Epithelial cell of prostate (primary cell): Measurements from ENCODE around the gene MPP2.
A peak's percentile ranks its signal among the peaks of the same experiment; 100 is the strongest.
"Not testable (repeated sequence)": the region's sequence is repeated elsewhere in the genome, so short reads cannot be mapped to it uniquely, and the experiment has no call there.

Source experiments
- DNase-seq: peaks from one replicate; pipeline ENCODE4 v3.0.0-alpha.2; 2011; ENCODE audit warnings: low read depth, low spot score
- H3K27ac ChIP-seq: fragments of 450-650 bp; 2 replicates; pipeline ENCODE4 v1.5.1; 2017; ENCODE audit warnings: mild to moderate bottlenecking

The MPP2 gene

GRCh38 chr17:43878260-43879175 is 28.8 kb downstream of the MPP2 start:
- no peak overlapping the region for H3K27ac ChIP-seq
- peak; percentile 39 for DNase-seq

- no peak overlapping the region for H3K27ac ChIP-seq
- no peak for DNase-seq
These were observed 29.7 kb downstream of the MPP2 start for GRCh38 chr17:43877451-43878155.

- DNase-seq, result no peak
- H3K27ac ChIP-seq, result no peak overlapping the region
These were observed 30.3 kb downstream of the MPP2 start for GRCh38 chr17:43877031-43877430.

GRCh38 chr17:43875476-43876147 is 31.7 kb downstream of the MPP2 start:
- DNase-seq, result no peak
- H3K27ac ChIP-seq, result no peak overlapping the region

GRCh38 chr17:43874293-43874692 is 33.0 kb downstream of the MPP2 start:
- H3K27ac ChIP-seq, result no peak overlapping the region
- no peak for DNase-seq

GRCh38 chr17:43873815-43874214 is 33.5 kb downstream of the MPP2 start:
- no peak for DNase-seq
- no peak overlapping the region for H3K27ac ChIP-seq

GRCh38 chr17:43873091-43873490 is 34.2 kb downstream of the MPP2 start:
- H3K27ac ChIP-seq, result no peak overlapping the region
- DNase-seq, result no peak

- no peak for DNase-seq
- H3K27ac ChIP-seq, result no peak overlapping the region
These were observed 35.2 kb downstream of the MPP2 start for GRCh38 chr17:43871946-43872690.

GRCh38 chr17:43869031-43869430 is 38.3 kb downstream of the MPP2 start:
- not testable (repeated sequence) for DNase-seq

GRCh38 chr17:43868226-43868994 is 38.9 kb downstream of the MPP2 start:
- no peak overlapping the region for H3K27ac ChIP-seq
- DNase-seq, result no peak

More at GRCh38 chr17:43869031-43869430, 38.3 kb downstream of the MPP2 start:
- H3K27ac ChIP-seq, result not testable (repeated sequence)

- H3K27ac ChIP-seq, result no peak overlapping the region
- DNase-seq, result no peak
These were observed 43.0 kb downstream of the MPP2 start for GRCh38 chr17:43864161-43864984.

GRCh38 chr17:43861960-43862359 is 45.4 kb downstream of the MPP2 start:
- no peak for DNase-seq
- no peak overlapping the region for H3K27ac ChIP-seq

- H3K27ac ChIP-seq, result no peak overlapping the region
- no peak for DNase-seq
These were observed 46.3 kb downstream of the MPP2 start for GRCh38 chr17:43860927-43861622.

- no peak for DNase-seq
- H3K27ac ChIP-seq, result no peak overlapping the region
These were observed 47.1 kb downstream of the MPP2 start for GRCh38 chr17:43860077-43860725.

- DNase-seq, result no peak
- no peak overlapping the region for H3K27ac ChIP-seq
These were observed 49.3 kb downstream of the MPP2 start for GRCh38 chr17:43857957-43858600.

- no peak overlapping the region for H3K27ac ChIP-seq
- no peak for DNase-seq
These were observed 50.2 kb downstream of the MPP2 start for GRCh38 chr17:43857141-43857540.

GRCh38 chr17:43856141-43856540 is 51.2 kb downstream of the MPP2 start:
- H3K27ac ChIP-seq, result no peak overlapping the region
- no peak for DNase-seq
